Sigmoid colon (tissue), 7 donors: ENCODE measurements around the gene UBASH3A. TPM values are rescaled to one million over a fixed set of nuclear protein-coding genes. Genes with fewer than 3 reads are reported as not detected.
A peak's percentile ranks its signal among the peaks of the same experiment; 100 is the strongest.

Experiments used
- DNase-seq: peaks from one replicate; pipeline ENCODE4 v3.0.0-alpha.2; 2019
- H3K27ac ChIP-seq, 4 donors: fragments of 200-600 bp; sonication (generic); one replicate each; pipeline ENCODE4 v1.5.1; 2016 to 2019; ENCODE audit warnings: mild to moderate bottlenecking in 1 of 4
- H3K27me3 ChIP-seq, 3 donors: fragments of 200-600 bp; sonication (generic); one replicate each; pipeline ENCODE4 v1.5.1; 2019; ENCODE audit warnings: mild to moderate bottlenecking in 1 of 3
- H3K36me3 ChIP-seq, 4 donors: fragments of 200-600 bp; sonication (generic); one replicate each; pipeline ENCODE4 v1.5.1; 2016 to 2019
- H3K4me1 ChIP-seq, 4 donors: fragments of 200-600 bp; sonication (generic); one replicate each; pipeline ENCODE4 v1.5.1; 2017 to 2019
- H3K4me3 ChIP-seq, 4 donors: fragments of 200-600 bp; sonication (generic); one replicate each; pipeline ENCODE4 v1.5.1; 2017 to 2019; ENCODE audit warnings: mild to moderate bottlenecking in 2 of 4, moderate library complexity in 1 of 4
- H3K9me3 ChIP-seq, 4 donors: fragments of 200-600 bp in 3 of 4; sonication (generic) in 3 of 4; one replicate each; pipeline versions ENCODE4 v1.5.1 to v1.6.1; 2013 to 2019
- EP300 ChIP-seq, 4 donors: sonication (generic); formaldehyde crosslinking; IDR thresholded peaks; one replicate each; pipeline ENCODE4 v1.6.1; 2017; ENCODE audit warnings: antibody characterized with exemption in 4 of 4
- POLR2A ChIP-seq, 2 donors: fragments of 450-650 bp; IDR thresholded peaks; one replicate each; pipeline ENCODE4 v1.6.1; 2016; ENCODE audit warnings: antibody characterized with exemption in 2 of 2, mild to moderate bottlenecking in 2 of 2, moderate library complexity in 2 of 2
- POLR2AphosphoS5 ChIP-seq, 4 donors: sonication (generic); formaldehyde crosslinking; IDR thresholded peaks; one replicate each; pipeline ENCODE4 v1.6.1; 2017; ENCODE audit warnings: antibody characterized with exemption in 4 of 4
- WGBS, 2 donors: extraction: QIAGEN DNeasy Blood & Tissue Kit; methylation state at CpG; one replicate each; pipeline ENCODE4 v1.1.7; 2013; 5-methylcytosine and 5-hydroxymethylcytosine counted together
- intact Hi-C: fragments of 100-400 bp; cut with DNase I; formaldehyde crosslinking; loops from one replicate; pipeline ENCODE4 v1.15.1; 2023
- polyA plus RNA-seq, 3 donors: library from polyadenylated mRNA; stranded (reverse); fragments of 200-250 nt; gene quantifications; one replicate each; pipeline ENCODE4 v1.2.3, GENCODE V29; 2013
- total RNA-seq, 4 donors: library from RNA; depleted of rRNA; stranded (reverse); fragments of >200 nt; gene quantifications; one replicate each; pipeline ENCODE4 v1.1.0, GENCODE V29; 2016
- TF ChIP-seq, protein P1 (sequence below), 4 experiments: fragments of 450-650 bp in 3 of 4; fragments of 200-600 bp in 1 of 4; IDR thresholded peaks; one replicate each; pipeline ENCODE4 v1.5.1; 2016 to 2019; ENCODE audit warnings: antibody characterized with exemption in 4 of 4, mild to moderate bottlenecking in 3 of 4, moderate library complexity in 2 of 4
- donor health status: healthy with polysubstance abuse.
- donor health status: Bipolar disorder and iron deficiency.
- donor health status: healthy.

Gene UBASH3A
- not detected for total RNA-seq
- 1 to 10 TPM in 1 of 3 donors, not detected in 2; 3.9 TPM for polyA plus RNA-seq

DNA sequence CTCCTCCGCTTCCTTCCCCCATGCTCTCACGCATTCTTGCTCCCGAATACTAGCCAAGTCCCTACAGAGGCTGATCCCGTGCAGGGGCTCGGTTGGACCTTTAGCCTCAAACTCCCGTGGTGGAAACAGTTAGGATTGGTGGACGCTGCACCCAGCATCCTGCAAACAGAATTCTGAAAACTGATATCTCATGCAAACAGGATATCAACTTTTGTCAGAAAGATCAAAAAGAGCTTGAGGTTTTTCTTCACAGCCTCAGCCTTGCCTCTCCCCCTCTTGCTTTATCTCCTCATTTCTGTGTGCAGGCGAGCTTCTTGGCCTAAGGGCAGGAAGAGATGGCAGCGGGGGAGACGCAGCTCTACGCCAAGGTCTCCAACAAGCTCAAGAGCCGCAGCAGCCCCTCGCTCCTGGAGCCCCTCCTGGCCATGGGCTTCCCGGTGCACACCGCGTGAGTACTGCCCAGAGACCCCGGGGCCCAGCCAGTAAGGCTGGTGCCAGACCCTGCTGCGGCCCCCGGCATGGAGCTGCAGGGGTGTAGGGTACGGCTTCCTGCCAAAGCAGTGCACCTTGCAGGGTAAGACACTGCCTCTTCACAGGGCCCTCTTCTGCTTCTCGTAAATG, at the start of gene UBASH3A:
TSS of gene UBASH3A (plus strand) at position 292 of the 621 bp plus-strand sequence. CDS start at position 336, 44 bp downstream.
- 70 to 88% methylated on average over 21 of the region's 21 CpGs for WGBS, 2 donors
- Histone ChIP-seq H3K36me3 (no peaks in the 10 kb centered on the region), H3K4me1 (no peaks in the 10 kb centered on the region), H3K27ac (no peak within 1 kb of the TSS), H3K4me3 (no peak within 1 kb of the TSS), H3K27me3 (no peaks in the 10 kb centered on the region), H3K9me3 (peaks cover 0 to 4% (median 0%) of the 10 kb centered on the region in 4 donors)
- intact Hi-C loops = no loop called here
- TF ChIP-seq, protein P1, sequence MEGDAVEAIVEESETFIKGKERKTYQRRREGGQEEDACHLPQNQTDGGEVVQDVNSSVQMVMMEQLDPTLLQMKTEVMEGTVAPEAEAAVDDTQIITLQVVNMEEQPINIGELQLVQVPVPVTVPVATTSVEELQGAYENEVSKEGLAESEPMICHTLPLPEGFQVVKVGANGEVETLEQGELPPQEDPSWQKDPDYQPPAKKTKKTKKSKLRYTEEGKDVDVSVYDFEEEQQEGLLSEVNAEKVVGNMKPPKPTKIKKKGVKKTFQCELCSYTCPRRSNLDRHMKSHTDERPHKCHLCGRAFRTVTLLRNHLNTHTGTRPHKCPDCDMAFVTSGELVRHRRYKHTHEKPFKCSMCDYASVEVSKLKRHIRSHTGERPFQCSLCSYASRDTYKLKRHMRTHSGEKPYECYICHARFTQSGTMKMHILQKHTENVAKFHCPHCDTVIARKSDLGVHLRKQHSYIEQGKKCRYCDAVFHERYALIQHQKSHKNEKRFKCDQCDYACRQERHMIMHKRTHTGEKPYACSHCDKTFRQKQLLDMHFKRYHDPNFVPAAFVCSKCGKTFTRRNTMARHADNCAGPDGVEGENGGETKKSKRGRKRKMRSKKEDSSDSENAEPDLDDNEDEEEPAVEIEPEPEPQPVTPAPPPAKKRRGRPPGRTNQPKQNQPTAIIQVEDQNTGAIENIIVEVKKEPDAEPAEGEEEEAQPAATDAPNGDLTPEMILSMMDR (IDR thresholded peaks at IDR 0.05) = no peak
- TF ChIP-seq POLR2A (IDR thresholded peaks at IDR 0.05) = no peak
- DNase-seq = peak; percentile 50

DNA sequence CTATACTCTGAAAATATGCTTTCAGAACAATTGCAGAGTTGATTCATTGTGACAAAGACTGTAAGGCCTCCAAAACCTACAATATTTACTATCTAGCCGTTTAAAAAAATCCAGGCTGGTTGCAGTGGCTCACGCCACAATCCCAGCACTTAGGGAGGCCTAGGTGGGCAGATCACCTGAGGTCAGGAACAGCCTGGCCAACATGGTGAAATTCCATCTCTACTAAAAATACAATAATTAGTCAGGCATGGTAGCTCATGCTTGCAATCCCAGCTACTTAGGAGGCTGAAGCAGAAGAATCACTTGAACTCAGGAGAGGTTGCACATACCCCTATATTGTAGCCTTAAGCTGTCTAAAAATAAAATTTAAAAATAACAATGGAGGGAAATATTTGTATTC, 47.7 kb upstream of the UBASH3A start:
- Histone ChIP-seq H3K27me3 (peaks cover 0 to 15% (median 11%) of the 10 kb centered on the region in 3 donors), H3K9me3 (peaks cover 0 to 13% (median 3%) of the 10 kb centered on the region in 4 donors), H3K4me3 (no peak overlapping the region), H3K36me3 (no peaks in the 10 kb centered on the region), H3K4me1 (no peaks in the 10 kb centered on the region), H3K27ac (no peak overlapping the region)
- intact Hi-C loops = no loop called here
- TF ChIP-seq, protein P1 (IDR thresholded peaks at IDR 0.05) = no peak
- TF ChIP-seq POLR2AphosphoS5 (IDR thresholded peaks at IDR 0.05) (no peak), POLR2A (IDR thresholded peaks at IDR 0.05) (no peak), EP300 (IDR thresholded peaks at IDR 0.05) (no peak)
- WGBS, 2 donors = 96 to 97% methylated on average over 2 of the region's 2 CpGs
- no peak for DNase-seq

DNA sequence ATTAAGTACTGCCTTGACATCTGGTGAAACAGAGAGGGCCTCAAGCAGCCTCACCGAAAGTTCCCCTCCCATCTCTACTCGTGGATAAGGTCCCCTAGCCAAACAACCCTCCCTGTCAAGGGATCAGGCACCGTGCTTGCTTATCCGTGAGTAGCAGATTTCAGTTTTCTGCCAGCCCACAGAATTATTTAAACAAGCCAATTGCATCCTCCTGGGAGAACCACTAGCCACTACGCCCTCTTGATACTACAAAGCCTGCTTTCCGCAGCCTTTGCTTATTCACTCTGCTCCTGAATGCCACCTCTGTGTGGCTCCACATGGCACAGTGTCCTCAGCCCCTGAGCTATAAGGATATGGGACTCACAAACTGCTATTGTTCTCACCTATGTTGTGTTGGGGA, 47.1 kb upstream of the UBASH3A start:
- H3K9me3 ChIP-seq = peaks cover 0 to 13% (median 3%) of the 10 kb centered on the region in 4 donors
- H3K4me1 ChIP-seq = no peaks in the 10 kb centered on the region
- no peak overlapping the region for H3K4me3 ChIP-seq
- WGBS, 2 donors = 59 to 78% methylated on average over 6 of the region's 6 CpGs
- no peaks in the 10 kb centered on the region for H3K36me3 ChIP-seq
- no peak overlapping the region for H3K27ac ChIP-seq
- TF ChIP-seq POLR2AphosphoS5 (IDR thresholded peaks at IDR 0.05) (no peak), POLR2A (IDR thresholded peaks at IDR 0.05) (no peak), EP300 (IDR thresholded peaks at IDR 0.05) (no peak)
- TF ChIP-seq, protein P1 (IDR thresholded peaks at IDR 0.05) = no peak
- no peak for DNase-seq
- peaks cover 0 to 15% (median 15%) of the 10 kb centered on the region in 3 donors for H3K27me3 ChIP-seq
- intact Hi-C loops = no loop called here

DNA sequence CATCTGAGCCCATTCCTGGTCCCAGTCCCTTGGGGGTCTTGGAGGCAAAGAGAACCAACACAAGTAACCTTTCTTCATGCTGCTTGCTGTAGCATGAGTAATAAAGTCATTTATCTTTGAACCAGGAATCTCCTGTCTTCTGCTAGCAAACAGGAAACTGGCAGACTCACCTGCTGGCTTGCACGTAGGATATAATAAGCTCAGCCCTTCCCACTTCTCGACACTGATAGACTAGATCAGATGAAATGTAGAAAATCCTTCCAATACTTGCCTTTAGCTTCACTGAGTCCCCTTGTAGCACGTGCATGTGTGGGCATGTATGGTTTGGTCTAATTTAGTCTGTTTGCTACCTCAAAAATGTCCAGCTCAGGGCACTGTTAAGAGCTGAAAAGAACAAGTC, 46.4 kb upstream of the UBASH3A start:
- Histone ChIP-seq H3K9me3 (peaks cover 0 to 13% (median 3%) of the 10 kb centered on the region in 4 donors), H3K27ac (no peak overlapping the region), H3K4me3 (no peak overlapping the region), H3K27me3 (peaks cover 0 to 15% (median 15%) of the 10 kb centered on the region in 3 donors), H3K4me1 (no peaks in the 10 kb centered on the region), H3K36me3 (no peaks in the 10 kb centered on the region)
- no peak for DNase-seq
- 38 to 61% methylated on average over 3 of the region's 3 CpGs for WGBS, 2 donors
- intact Hi-C loops = no loop called here
- TF ChIP-seq EP300 (IDR thresholded peaks at IDR 0.05) = no peak
- no peak for TF ChIP-seq POLR2AphosphoS5 (IDR thresholded peaks at IDR 0.05)
- TF ChIP-seq, protein P1 (IDR thresholded peaks at IDR 0.05) = no peak

GRCh38 chr21:42358261-42358660, 45.4 kb upstream of the UBASH3A start:
- intact Hi-C loops = no loop called here
- Histone ChIP-seq H3K27me3 (peaks cover 0 to 21% (median 15%) of the 10 kb centered on the region in 3 donors), H3K4me3 (no peak overlapping the region), H3K36me3 (no peaks in the 10 kb centered on the region), H3K4me1 (no peaks in the 10 kb centered on the region), H3K27ac (no peak overlapping the region), H3K9me3 (peaks cover 0 to 13% (median 3%) of the 10 kb centered on the region in 4 donors)
- 95% methylated on average over 12 of the region's 12 CpGs for WGBS, 2 donors
- TF ChIP-seq EP300 (IDR thresholded peaks at IDR 0.05) = no peak
- TF ChIP-seq POLR2AphosphoS5 (IDR thresholded peaks at IDR 0.05) = no peak
- TF ChIP-seq POLR2A (IDR thresholded peaks at IDR 0.05) = no peak
- TF ChIP-seq, protein P1 (IDR thresholded peaks at IDR 0.05) = no peak
- DNase-seq = no peak
